Transverse colon (tissue), 3 donors: ENCODE measurements around the gene PDF.

ENCODE experiments used
- POLR2A ChIP-seq: fragments of 450-650 bp; IDR thresholded peaks from one replicate; pipeline ENCODE4 v1.6.1; 2016; ENCODE audit warnings: antibody characterized with exemption, mild to moderate bottlenecking, moderate library complexity
- TF ChIP-seq, protein P1 (sequence below), 5 experiments: fragments of 200-600 bp in 3 of 5; fragments of 450-650 bp in 2 of 5; sonication (generic) in 3 of 5; IDR thresholded peaks; 1 replicate in 2 of 5; 2 replicates in 3 of 5; pipeline ENCODE4 v1.5.1; 2016 to 2017; ENCODE audit warnings: antibody characterized with exemption in 5 of 5, inconsistent platforms in 3 of 5, mild to moderate bottlenecking in 2 of 5, moderate library complexity in 1 of 5

DNA sequence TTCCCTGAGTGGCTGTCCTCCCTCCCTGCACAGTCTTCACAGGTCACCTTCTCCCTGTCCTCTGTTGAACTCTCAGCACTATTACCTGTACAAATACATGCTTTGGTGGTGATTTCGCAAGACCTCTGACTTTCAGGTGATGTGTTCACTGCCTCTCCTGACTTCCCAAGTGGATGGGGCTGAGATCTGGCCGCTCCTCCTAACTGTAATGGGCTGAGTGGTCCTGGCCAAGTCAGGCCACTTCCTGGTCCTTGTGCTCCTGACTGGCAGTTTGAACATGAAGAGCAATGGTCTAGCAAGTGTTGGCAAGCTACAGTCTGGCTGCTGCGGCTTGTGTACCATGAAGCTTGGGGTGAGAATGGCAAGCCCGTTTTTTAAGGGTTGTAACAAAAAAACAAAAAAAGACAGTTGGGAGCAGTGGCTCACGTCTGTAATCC, 32.9 kb upstream of the PDF start:
- TF ChIP-seq, protein P1, sequence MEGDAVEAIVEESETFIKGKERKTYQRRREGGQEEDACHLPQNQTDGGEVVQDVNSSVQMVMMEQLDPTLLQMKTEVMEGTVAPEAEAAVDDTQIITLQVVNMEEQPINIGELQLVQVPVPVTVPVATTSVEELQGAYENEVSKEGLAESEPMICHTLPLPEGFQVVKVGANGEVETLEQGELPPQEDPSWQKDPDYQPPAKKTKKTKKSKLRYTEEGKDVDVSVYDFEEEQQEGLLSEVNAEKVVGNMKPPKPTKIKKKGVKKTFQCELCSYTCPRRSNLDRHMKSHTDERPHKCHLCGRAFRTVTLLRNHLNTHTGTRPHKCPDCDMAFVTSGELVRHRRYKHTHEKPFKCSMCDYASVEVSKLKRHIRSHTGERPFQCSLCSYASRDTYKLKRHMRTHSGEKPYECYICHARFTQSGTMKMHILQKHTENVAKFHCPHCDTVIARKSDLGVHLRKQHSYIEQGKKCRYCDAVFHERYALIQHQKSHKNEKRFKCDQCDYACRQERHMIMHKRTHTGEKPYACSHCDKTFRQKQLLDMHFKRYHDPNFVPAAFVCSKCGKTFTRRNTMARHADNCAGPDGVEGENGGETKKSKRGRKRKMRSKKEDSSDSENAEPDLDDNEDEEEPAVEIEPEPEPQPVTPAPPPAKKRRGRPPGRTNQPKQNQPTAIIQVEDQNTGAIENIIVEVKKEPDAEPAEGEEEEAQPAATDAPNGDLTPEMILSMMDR (IDR thresholded peaks at IDR 0.05): no peak
- TF ChIP-seq POLR2A: no peak
